ENCODE data around the gene NPC1.

The NPC1 gene

GRCh38 chr18:23541349-23542093 lies 44.8 kb downstream of the NPC1 start:
- TF ChIP-seq TAF1 (IDR thresholded peaks at IDR 0.05; ENCODE audit: borderline replicate concordance, insufficient read depth, low read length) (no peak), POLR2AphosphoS5 (IDR thresholded peaks at IDR 0.05; ENCODE audit: low read depth, low read length) (no peak), SIN3A (IDR thresholded peaks at IDR 0.05; ENCODE audit: borderline replicate concordance, insufficient read depth, low read length) (no peak), FOXP2 (optimal IDR thresholded peaks at IDR 0.05; ENCODE audit: borderline replicate concordance, extremely low read depth, extremely low read length, insufficient read depth) (no peak), REST (IDR thresholded peaks at IDR 0.05; ENCODE audit: insufficient read depth in 1 of 2, low read depth in 2 of 2, low read length in 2 of 2) (no peak)

- TF ChIP-seq FOXP2 (optimal IDR thresholded peaks at IDR 0.05; ENCODE audit: borderline replicate concordance, extremely low read depth, extremely low read length, insufficient read depth) = no peak
- no peak for TF ChIP-seq SIN3A (IDR thresholded peaks at IDR 0.05; ENCODE audit: borderline replicate concordance, insufficient read depth, low read length)
- no peak for TF ChIP-seq REST (IDR thresholded peaks at IDR 0.05; ENCODE audit: insufficient read depth in 1 of 2, low read depth in 2 of 2, low read length in 2 of 2)
- no peak for TF ChIP-seq TAF1 (IDR thresholded peaks at IDR 0.05; ENCODE audit: borderline replicate concordance, insufficient read depth, low read length)
- TF ChIP-seq POLR2AphosphoS5 (IDR thresholded peaks at IDR 0.05; ENCODE audit: low read depth, low read length) = no peak
These were observed 45.4 kb downstream of the NPC1 start for GRCh38 chr18:23540867-23541266.

- TF ChIP-seq TAF1 (IDR thresholded peaks at IDR 0.05; ENCODE audit: borderline replicate concordance, insufficient read depth, low read length) (no peak), REST (IDR thresholded peaks at IDR 0.05; ENCODE audit: insufficient read depth in 1 of 2, low read depth in 2 of 2, low read length in 2 of 2) (no peak), SIN3A (IDR thresholded peaks at IDR 0.05; ENCODE audit: borderline replicate concordance, insufficient read depth, low read length) (no peak), FOXP2 (optimal IDR thresholded peaks at IDR 0.05; ENCODE audit: borderline replicate concordance, extremely low read depth, extremely low read length, insufficient read depth) (no peak), POLR2AphosphoS5 (IDR thresholded peaks at IDR 0.05; ENCODE audit: low read depth, low read length) (no peak)
These were observed 46.3 kb downstream of the NPC1 start for GRCh38 chr18:23539911-23540525.

GRCh38 chr18:23539296-23539695 lies 47.0 kb downstream of the NPC1 start:
- no peak for TF ChIP-seq TAF1 (IDR thresholded peaks at IDR 0.05; ENCODE audit: borderline replicate concordance, insufficient read depth, low read length)

- TF ChIP-seq FOXP2 (optimal IDR thresholded peaks at IDR 0.05; ENCODE audit: borderline replicate concordance, extremely low read depth, extremely low read length, insufficient read depth) = no peak
- no peak for TF ChIP-seq REST (IDR thresholded peaks at IDR 0.05; ENCODE audit: insufficient read depth in 1 of 2, low read depth in 2 of 2, low read length in 2 of 2)
- TF ChIP-seq SIN3A (IDR thresholded peaks at IDR 0.05; ENCODE audit: borderline replicate concordance, insufficient read depth, low read length) = no peak
- TF ChIP-seq POLR2AphosphoS5 (IDR thresholded peaks at IDR 0.05; ENCODE audit: low read depth, low read length) = no peak
- no peak for TF ChIP-seq TAF1 (IDR thresholded peaks at IDR 0.05; ENCODE audit: borderline replicate concordance, insufficient read depth, low read length)
These were observed 47.4 kb downstream of the NPC1 start for GRCh38 chr18:23538870-23539269.

Data from PFSK-1 (cell line).